DMS114 treated with DMSO at 0.1 percent for 48 hours (cell line): ENCODE data around the gene TTC7B.

Experiments used
- DNase-seq: peaks from one replicate; lab custom pipeline; 2025; ENCODE audit not compliant: unreplicated experiment; lab: John Stamatoyannopoulos, UW

TTC7B gene

DNA sequence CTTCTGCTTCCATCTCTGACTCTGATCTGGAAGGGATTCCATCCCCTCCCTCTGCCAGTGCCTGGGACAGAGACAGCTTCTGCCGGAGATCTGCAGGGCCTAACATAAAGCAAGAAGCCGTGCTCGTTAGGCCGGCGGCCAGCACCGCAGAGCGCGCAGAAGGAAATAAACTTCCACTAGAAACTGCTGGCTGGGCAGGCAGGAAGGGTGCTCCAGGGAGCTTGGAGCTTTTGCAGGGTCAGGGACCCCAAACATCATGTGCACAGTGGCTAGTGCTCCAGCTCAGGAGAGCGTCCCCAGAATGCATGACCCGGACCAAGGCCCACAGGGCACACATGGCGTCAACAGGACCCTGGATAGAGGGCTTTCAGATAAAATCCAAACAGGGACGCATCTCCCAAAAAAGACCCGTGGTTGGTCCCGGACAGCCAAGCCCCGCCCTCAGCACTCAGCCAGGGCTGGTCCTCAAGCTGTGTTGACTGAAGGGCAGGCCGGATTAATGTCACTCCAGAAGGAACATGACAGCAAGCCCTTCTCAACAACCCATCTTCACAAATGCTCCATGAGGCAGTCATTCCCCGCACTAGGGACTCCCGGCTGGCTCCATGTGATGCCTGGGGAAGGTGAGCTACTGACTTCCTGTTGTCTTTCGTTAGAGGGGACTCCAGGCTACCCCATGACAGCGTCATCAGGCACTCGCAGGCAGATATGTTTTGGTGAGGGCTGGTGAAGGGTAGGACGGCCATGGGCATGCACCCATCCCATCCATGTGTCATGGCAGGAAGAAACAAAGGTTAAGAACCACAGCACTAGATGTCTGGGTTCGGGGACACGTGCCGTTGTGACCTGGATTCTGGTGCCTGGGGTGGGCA, 297.9 kb downstream of the TTC7B start:
- DNase-seq, result no peak

- no peak for DNase-seq
Observed at GRCh38 chr14:90517076-90517841, 299.0 kb downstream of the TTC7B start.

GRCh38 chr14:90514566-90514965, 301.7 kb downstream of the TTC7B start:
- no peak for DNase-seq

DNA sequence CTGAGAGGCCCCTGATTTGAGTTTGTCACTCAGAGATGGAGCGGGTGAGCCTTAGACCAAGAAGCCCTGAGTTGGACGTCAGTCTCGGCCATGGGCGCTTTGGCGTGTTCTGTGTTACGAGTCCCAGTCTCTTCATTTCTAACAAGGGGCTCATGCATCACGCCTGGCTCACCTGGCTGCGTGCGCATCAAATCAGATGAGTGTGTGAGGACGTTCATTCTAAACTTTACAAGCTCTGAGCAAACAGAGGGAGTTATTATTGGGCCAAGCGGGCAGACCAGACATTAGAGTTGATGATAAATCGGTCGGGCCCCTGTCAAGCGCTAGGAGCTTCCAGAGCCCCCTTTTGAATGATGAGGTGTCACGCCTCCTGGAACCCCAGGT, 302.2 kb downstream of the TTC7B start:
- DNase-seq, result no peak

GRCh38 chr14:90513161-90514014, 302.8 kb downstream of the TTC7B start:
- no peak for DNase-seq

DNA sequence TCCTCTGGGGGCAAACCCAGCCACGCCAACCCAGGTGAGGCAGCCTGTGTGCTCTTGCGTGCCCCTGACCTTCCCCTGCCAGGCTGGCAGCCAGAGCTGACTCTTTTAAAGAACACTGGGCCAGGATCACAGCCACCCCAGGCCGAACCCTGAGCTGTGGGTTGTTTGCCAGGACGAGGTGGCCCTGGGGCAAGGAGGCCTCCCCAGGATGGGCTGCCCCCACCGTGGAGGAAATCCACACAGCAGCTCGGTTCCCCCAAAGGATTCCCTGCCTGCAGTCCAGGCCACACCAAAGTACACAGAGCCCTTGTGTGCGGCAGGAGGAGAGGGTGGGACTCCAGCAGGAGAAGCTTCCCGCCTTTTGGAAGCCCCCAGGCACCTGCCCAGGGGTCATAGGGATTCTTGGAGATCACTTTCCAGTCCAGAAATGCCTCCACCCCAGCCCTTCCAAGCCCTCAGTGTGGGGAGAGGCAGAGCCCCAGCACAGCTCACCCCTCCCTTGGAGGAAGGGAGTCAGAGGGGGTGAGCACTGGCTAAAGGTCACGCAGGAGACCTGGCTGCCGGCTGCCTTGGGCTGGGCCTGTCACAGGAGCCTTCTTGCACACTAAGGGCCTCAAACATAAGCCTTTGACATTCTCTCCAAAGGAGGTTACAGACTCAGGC, 303.8 kb downstream of the TTC7B start:
- no peak for DNase-seq

GRCh38 chr14:90511795-90512328, 304.4 kb downstream of the TTC7B start:
- DNase-seq, result no peak

GRCh38 chr14:90511252-90511651, 305.0 kb downstream of the TTC7B start:
- no peak for DNase-seq

GRCh38 chr14:90510159-90510558, 306.1 kb downstream of the TTC7B start:
- no peak for DNase-seq

GRCh38 chr14:90509403-90509802, 306.8 kb downstream of the TTC7B start:
- no peak for DNase-seq

GRCh38 chr14:90508536-90509254, 307.5 kb downstream of the TTC7B start:
- DNase-seq, result no peak

DNA sequence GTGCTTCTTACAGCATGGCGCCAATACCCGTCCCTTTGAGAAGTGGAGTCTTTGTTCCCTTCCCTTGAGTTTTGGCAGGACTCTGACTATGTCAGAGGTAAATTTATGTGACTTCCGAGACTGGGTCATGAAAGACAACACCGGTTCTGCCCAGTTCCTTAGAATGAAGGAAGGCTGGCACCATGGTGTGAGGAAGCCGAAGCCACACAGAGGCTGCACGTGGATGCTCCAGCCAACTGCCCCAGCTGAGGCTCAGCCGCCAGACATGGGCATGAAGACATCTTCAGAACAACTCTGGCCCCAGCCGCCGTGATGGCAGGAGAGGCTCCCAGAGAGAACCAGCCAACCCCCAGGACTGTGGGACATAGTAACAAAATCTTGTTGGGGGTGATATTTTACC, 308.2 kb downstream of the TTC7B start:
- no peak for DNase-seq

- DNase-seq, result no peak
Observed at GRCh38 chr14:90507428-90507827, 308.8 kb downstream of the TTC7B start.

GRCh38 chr14:90506748-90507147, 309.5 kb downstream of the TTC7B start:
- no peak for DNase-seq

- no peak for DNase-seq
Observed at GRCh38 chr14:90505531-90505930, 310.7 kb downstream of the TTC7B start.

GRCh38 chr14:90504643-90505042, 311.6 kb downstream of the TTC7B start:
- DNase-seq, result no peak

DNA sequence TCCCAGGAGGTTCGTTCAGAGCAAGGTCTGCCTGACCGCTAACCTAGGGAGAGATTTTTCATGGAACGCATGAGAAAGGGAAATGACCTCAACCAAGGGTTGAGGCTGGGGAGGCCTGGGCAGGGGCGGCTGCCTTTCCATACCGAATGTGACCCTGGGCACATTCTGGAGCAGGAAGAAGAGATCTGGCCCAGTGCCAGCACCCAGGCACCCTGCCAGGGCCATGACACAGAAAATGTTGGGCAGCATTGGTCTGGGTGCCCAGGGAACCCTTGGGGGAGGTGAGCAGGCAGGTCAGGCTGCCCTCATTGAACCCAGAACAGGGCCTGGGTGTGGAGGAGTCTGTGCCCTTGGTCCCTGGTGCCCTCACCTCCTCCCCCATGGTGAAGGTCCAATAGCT, 312.6 kb downstream of the TTC7B start:
- no peak for DNase-seq

DNA sequence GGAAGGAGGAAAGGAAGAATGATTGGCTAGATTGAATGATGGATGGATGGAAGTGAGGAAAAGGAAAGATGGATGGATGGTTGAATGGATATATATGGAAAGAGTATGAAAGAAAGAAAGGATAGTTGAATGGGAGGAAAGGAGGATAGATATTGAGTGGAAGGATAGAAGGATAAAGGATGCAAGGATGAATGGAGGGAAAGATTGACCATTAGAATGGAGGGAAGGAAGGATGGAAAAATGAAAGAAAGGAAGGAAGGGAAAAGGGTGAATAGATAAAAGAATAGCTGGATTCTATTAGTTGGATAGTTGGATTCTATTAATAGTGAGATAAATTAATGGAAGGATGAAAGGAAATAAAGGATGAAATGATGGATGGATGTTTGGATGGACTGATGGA, 313.5 kb downstream of the TTC7B start:
- DNase-seq, result no peak

- DNase-seq, result no peak
Observed at GRCh38 chr14:90500665-90501370, 315.4 kb downstream of the TTC7B start.
